IMR-90 (cell line): ENCODE results near the gene CCNG1. TPM values are rescaled to one million over a fixed set of nuclear protein-coding genes. Genes with fewer than 3 reads are reported as not detected.

Experiments used
- ATAC-seq: fragments of 200-7000 bp; cut with Tn5 transposase; 2 replicates; pipeline ENCODE4 v1.9.1; 2020; ENCODE audit warnings: low read depth, mild to moderate bottlenecking, moderate library complexity
- BruUV-seq: library from RNA; stranded (reverse); fragments of 400-500 nt; replicated peaks from 2 replicates; lab custom pipeline; 2021; lab: Mats Ljungman, UMichigan
- CTCF ChIA-PET: fragments of 300-600 bp; formaldehyde crosslinking; extraction: SDS; loops from one replicate; lab custom pipeline; 2021; ENCODE audit warnings: antibody characterized with exemption; lab: Yijun Ruan, JAX
- POLR2A ChIA-PET: fragments of 300-600 bp; sonication (Branson Sonifier 250); formaldehyde crosslinking; loops from one replicate; lab custom pipeline; 2022; ENCODE audit warnings: antibody characterized with exemption; ENCODE audit not compliant: unreplicated experiment; lab: Charles Lee
- DNase-seq: peaks from one replicate; pipeline ENCODE4 v3.0.0; 2013
- H2AFZ ChIP-seq: replicated peaks from 2 replicates; pipeline ENCODE3; 2013; ENCODE audit warnings: low read length, mild to moderate bottlenecking; ENCODE audit not compliant: poor library complexity
- H2AK5ac ChIP-seq: 2 replicates; pipeline ENCODE4 v1.6.1; 2013; ENCODE audit warnings: low read depth, low read length, inconsistent platforms
- H2AK9ac ChIP-seq: replicated peaks from 2 replicates; pipeline ENCODE3; 2013; ENCODE audit warnings: mild to moderate bottlenecking, low read depth, low read length, moderate library complexity; ENCODE audit not compliant: poor library complexity
- H2BK120ac ChIP-seq: 2 replicates; pipeline ENCODE4 v1.6.1; 2013; ENCODE audit warnings: low read depth, low read length, inconsistent platforms
- H2BK15ac ChIP-seq: 3 replicates; pipeline ENCODE4 v1.6.1; 2013; ENCODE audit warnings: low read depth, low read length, inconsistent platforms
- H2BK20ac ChIP-seq: 2 replicates; pipeline ENCODE4 v1.6.1; 2013; ENCODE audit warnings: low read depth, mild to moderate bottlenecking, inconsistent platforms, low read length, moderate library complexity
- H2BK5ac ChIP-seq: 2 replicates; pipeline ENCODE4 v1.6.1; 2013; ENCODE audit warnings: mild to moderate bottlenecking, low read depth, low read length, inconsistent platforms; ENCODE audit not compliant: poor library complexity, severe bottlenecking
- H3K14ac ChIP-seq: replicated peaks from 2 replicates; pipeline ENCODE4 v1.6.1; 2013; ENCODE audit warnings: low read depth, low read length, inconsistent platforms
- H3K18ac ChIP-seq: 2 replicates; pipeline ENCODE4 v1.6.1; 2013; ENCODE audit warnings: low read depth, low read length, control low read depth
- H3K23ac ChIP-seq: 2 replicates; pipeline ENCODE4 v1.6.1; 2013; ENCODE audit warnings: low read depth, low read length, inconsistent platforms
- H3K27ac ChIP-seq: 2 replicates; pipeline ENCODE4 v1.5.1; 2013; ENCODE audit warnings: mild to moderate bottlenecking, control low read depth, low read length; ENCODE audit not compliant: insufficient read depth
- H3K27me3 ChIP-seq: 2 replicates; pipeline ENCODE4 v1.6.1; 2013; ENCODE audit warnings: low read length; ENCODE audit not compliant: control insufficient read depth, insufficient read depth
- H3K36me3 ChIP-seq: 2 replicates; pipeline ENCODE4 v1.6.1; 2013; ENCODE audit warnings: low read length, mixed read lengths; ENCODE audit not compliant: control insufficient read depth, insufficient read depth
- H3K4ac ChIP-seq: 2 replicates; pipeline ENCODE4 v1.6.1; 2013; ENCODE audit warnings: low read depth, low read length, inconsistent platforms
- H3K4me1 ChIP-seq: 2 replicates; pipeline ENCODE4 v1.6.1; 2013; ENCODE audit warnings: low read length, mixed read lengths; ENCODE audit not compliant: control insufficient read depth, insufficient read depth
- H3K4me2 ChIP-seq: 2 replicates; pipeline ENCODE4 v1.6.1; 2013; ENCODE audit warnings: low read depth, mild to moderate bottlenecking, control low read depth, low read length, moderate library complexity
- H3K4me3 ChIP-seq: 2 replicates; pipeline ENCODE4 v1.5.1; 2013; ENCODE audit warnings: low read depth, mild to moderate bottlenecking, control low read depth, low read length, moderate library complexity; ENCODE audit not compliant: insufficient read depth
- H3K56ac ChIP-seq: 2 replicates; pipeline ENCODE4 v1.6.1; 2013; ENCODE audit warnings: low read length, inconsistent platforms; ENCODE audit not compliant: insufficient read depth; ENCODE audit errors: extremely low read depth
- H3K79me1 ChIP-seq, 2 experiments: 2 replicates each; pipeline ENCODE4 v1.6.1; 2013; ENCODE audit warnings: low read length in 2 of 2, inconsistent platforms in 1 of 2, low read depth in 1 of 2
- H3K9ac ChIP-seq: 2 replicates; pipeline ENCODE4 v1.6.1; 2013; ENCODE audit warnings: low read depth, low read length, control low read depth
- H3K9me1 ChIP-seq: 2 replicates; pipeline ENCODE4 v1.6.1; 2013; ENCODE audit warnings: low read length, inconsistent platforms; ENCODE audit not compliant: insufficient read depth
- H3K9me3 ChIP-seq: 2 replicates; pipeline ENCODE4 v1.6.1; 2013; ENCODE audit warnings: low read length; ENCODE audit not compliant: control insufficient read depth, insufficient read depth
- H4K20me1 ChIP-seq: 2 replicates; pipeline ENCODE4 v1.6.1; 2013; ENCODE audit warnings: low read length, inconsistent platforms; ENCODE audit not compliant: insufficient read depth
- H4K5ac ChIP-seq: 2 replicates; pipeline ENCODE4 v1.6.1; 2013; ENCODE audit warnings: mild to moderate bottlenecking, low read depth, low read length, control low read depth
- H4K8ac ChIP-seq, 2 experiments: 2 replicates each; pipeline ENCODE4 v1.6.1; 2013; ENCODE audit warnings: low read depth in 2 of 2, low read length in 2 of 2, control low read depth in 1 of 2, inconsistent platforms in 1 of 2
- H4K91ac ChIP-seq: 2 replicates; pipeline ENCODE4 v1.6.1; 2013; ENCODE audit warnings: low read depth, low read length, inconsistent platforms; ENCODE audit not compliant: insufficient read depth
- CTCF ChIP-seq: conservative IDR thresholded peaks from 2 replicates; pipeline ENCODE4 v1.5.1; 2012; ENCODE audit warnings: mild to moderate bottlenecking, low read depth, low read length, improper control_type of control experiment
- ELK1 ChIP-seq: fragments of 150-350 bp; IDR thresholded peaks from 2 replicates; pipeline ENCODE4 v1.6.1; 2016; ENCODE audit warnings: low read depth, mild to moderate bottlenecking, low read length, moderate library complexity, borderline replicate concordance
- NFE2L2 ChIP-seq: fragments of 150-350 bp; IDR thresholded peaks from 2 replicates; pipeline ENCODE4 v1.6.1; 2016; ENCODE audit warnings: low read depth, mild to moderate bottlenecking, low read length
- WGBS, 2 experiments: methylation state at CpG; one replicate each; pipeline versions ENCODE4 v1.1.5 to v1.1.7; 2013; ENCODE audit warnings: missing lambda C conversion rate in 2 of 2; ENCODE audit not compliant: insufficient read length in 1 of 2; ENCODE audit errors: extremely low coverage in 2 of 2; 5-methylcytosine and 5-hydroxymethylcytosine counted together
- dilution Hi-C: fragments of 300-500 bp; cut with HindIII; formaldehyde crosslinking; loops from one replicate; pipeline ENCODE4 v1.14.3; 2018; ENCODE audit warnings: low sequenced_read_pairs; ENCODE audit not compliant: unreplicated experiment
- in situ Hi-C: fragments of 300-500 bp; cut with MboI; formaldehyde crosslinking; loops from 3 replicates; pipeline ENCODE4 v1.14.3; 2019; ENCODE audit warnings: low sequenced_read_pairs, inconsistent platforms, mixed read lengths
- intact Hi-C: fragments of 100-400 bp; cut with micrococcal nuclease; formaldehyde crosslinking; loops from 2 replicates; pipeline ENCODE4 v1.10.0; 2022
- polyA plus RNA-seq, 3 experiments: library from polyadenylated mRNA; depleted of rRNA; stranded (reverse); fragments of >200 nt; gene quantifications; 2 replicates each; pipeline ENCODE4 v1.2.3, GENCODE V29; 2012; ENCODE audit warnings: low replicate concordance in 1 of 3
- total RNA-seq: library from RNA; depleted of rRNA; stranded (reverse); fragments of >200 nt; gene quantifications from 2 replicates; pipeline ENCODE4 v1.2.3, GENCODE V29; 2012

The CCNG1 gene
- total and polyA plus RNA-seq, 2 of the 4 experiments (the other 2 are of a cell fraction), result 72.0 to 382 TPM

GRCh38 chr5:163401271-163401670, 36.1 kb upstream of the CCNG1 start:
- no peak overlapping the region for H2BK5ac ChIP-seq
- no peak overlapping the region for H3K14ac ChIP-seq
- H3K27ac ChIP-seq, result no peak overlapping the region
- H4K5ac ChIP-seq, result no peak overlapping the region
- no peaks in the 10 kb centered on the region for H3K4me1 ChIP-seq
- no peak overlapping the region for H2AK9ac ChIP-seq
- H2BK20ac ChIP-seq, result no peak overlapping the region
- H3K79me1 ChIP-seq, result no peaks in the 10 kb centered on the region
- H3K9me3 ChIP-seq, result no peaks in the 10 kb centered on the region
- no peak overlapping the region for H2AFZ ChIP-seq
- in situ Hi-C loops, result no loop called here
- no peak overlapping the region for H4K8ac ChIP-seq
- H3K27me3 ChIP-seq, result no peaks in the 10 kb centered on the region
- no peaks in the 10 kb centered on the region for H4K20me1 ChIP-seq
- H3K9me1 ChIP-seq, result no peaks in the 10 kb centered on the region
- H2AK5ac ChIP-seq, result no peak overlapping the region
- no peak overlapping the region for H3K9ac ChIP-seq
- no peaks in the 10 kb centered on the region for H3K36me3 ChIP-seq
- dilution Hi-C loops, result no loop called here
- no TSS peak for BruUV-seq
- ChIA-PET CTCF (no interaction called here), POLR2A (no interaction called here)
- no peak overlapping the region for H2BK120ac ChIP-seq
- H3K18ac ChIP-seq, result no peak overlapping the region
- ATAC-seq, result no peak
- no peak overlapping the region for H3K56ac ChIP-seq
- intact Hi-C loops, result no loop called here
- 68% methylated on average over 4 of the region's 4 CpGs; no CpG with 5 or more reads in 1 of the 2 experiments for WGBS, 2 experiments
- H3K4me2 ChIP-seq, result no peak overlapping the region
- H3K23ac ChIP-seq, result no peak overlapping the region
- H2BK15ac ChIP-seq, result no peak overlapping the region
- no peak overlapping the region for H3K4me3 ChIP-seq
- no peak overlapping the region for H4K91ac ChIP-seq
- H3K4ac ChIP-seq, result no peak overlapping the region
- no peak for DNase-seq
- TF ChIP-seq ELK1, result no peak
- TF ChIP-seq CTCF, result no peak
- TF ChIP-seq NFE2L2, result no peak
